Mammary epithelial cell (primary cell): ENCODE data around the gene EVPL.

ENCODE experiments used
- CTCF ChIP-seq, 2 donors: IDR thresholded peaks in 1 of 2; conservative IDR thresholded peaks in 1 of 2; 2 replicates each; pipeline ENCODE4 v1.5.1; 2011 to 2012; ENCODE audit warnings: inconsistent platforms in 2 of 2, low read length in 2 of 2, mild to moderate bottlenecking in 2 of 2, control low read depth in 1 of 2, low read depth in 1 of 2; ENCODE audit not compliant: insufficient read depth in 1 of 2; ENCODE audit errors: extremely low read depth in 1 of 2
- EZH2 ChIP-seq: IDR thresholded peaks from 2 replicates; pipeline ENCODE4 v1.6.1; 2012; ENCODE audit warnings: low read length, inconsistent platforms, borderline replicate concordance

GRCh38 chr17:75994802-75995370, 32.2 kb downstream of the EVPL start:
- TF ChIP-seq CTCF (conservative IDR thresholded peaks at IDR 0.05 in 1 of 2, IDR thresholded peaks at IDR 0.05 in 1 of 2; ENCODE audit: extremely low read depth in 1 of 2, insufficient read depth in 1 of 2, low read depth in 1 of 2, low read length in 2 of 2) (no peak), EZH2 (no peak)
